OCI-LY1 (cell line): ENCODE results near the gene DIAPH2.

Experiments
- H2AFZ ChIP-seq: fragments of 200-600 bp; sonication (generic), shearing (Covaris generic); 2 replicates; pipeline ENCODE4 v1.6.0; 2014; ENCODE audit warnings: antibody characterized with exemption, mild to moderate bottlenecking, low read length
- H3F3A ChIP-seq: fragments of 200-600 bp; sonication (generic), shearing (Covaris generic); 2 replicates; pipeline ENCODE4 v1.6.0; 2014; ENCODE audit warnings: mild to moderate bottlenecking, antibody characterized with exemption, low read length, moderate library complexity; ENCODE audit not compliant: insufficient read depth
- H3K27ac ChIP-seq: fragments of 200-600 bp; sonication (generic); 2 replicates; pipeline ENCODE4 v1.5.1; 2014; ENCODE audit warnings: low read length, mixed run types, mild to moderate bottlenecking, low read depth; ENCODE audit not compliant: poor library complexity, severe bottlenecking
- H3K27me3 ChIP-seq: fragments of 200-600 bp; sonication (generic); 2 replicates; pipeline ENCODE4 v1.6.0; 2014; ENCODE audit warnings: antibody characterized with exemption, mild to moderate bottlenecking, low read length, moderate library complexity; ENCODE audit not compliant: insufficient read depth
- H3K36me3 ChIP-seq: fragments of 200-600 bp; sonication (generic); 2 replicates; pipeline ENCODE4 v1.6.1; 2014; ENCODE audit warnings: mild to moderate bottlenecking, antibody characterized with exemption, low read length, moderate library complexity, mixed read lengths; ENCODE audit not compliant: insufficient read depth
- H3K4me1 ChIP-seq: fragments of 200-600 bp; sonication (generic); 2 replicates; pipeline ENCODE4 v1.5.1; 2014; ENCODE audit warnings: mild to moderate bottlenecking, low read length, moderate library complexity; ENCODE audit not compliant: insufficient read depth, severe bottlenecking
- H3K4me2 ChIP-seq: fragments of 200-600 bp; sonication (generic), shearing (Covaris generic); 2 replicates; pipeline ENCODE4 v1.6.1; 2014; ENCODE audit warnings: low read length
- H3K4me3 ChIP-seq: fragments of 200-600 bp; sonication (generic); 2 replicates; pipeline ENCODE4 v1.5.1; 2014; ENCODE audit warnings: low read length, low read depth, mild to moderate bottlenecking, mixed read lengths; ENCODE audit not compliant: poor library complexity, severe bottlenecking
- H3K79me2 ChIP-seq: fragments of 200-600 bp; shearing (Covaris generic); 2 replicates; pipeline ENCODE4 v1.6.1; 2016; ENCODE audit warnings: mixed run types, low read length, mixed read lengths; ENCODE audit not compliant: insufficient read depth
- H3K9ac ChIP-seq: fragments of 200-600 bp; sonication (generic), shearing (Covaris generic); 2 replicates; pipeline ENCODE4 v1.6.1; 2014; ENCODE audit warnings: mild to moderate bottlenecking, low read length, mixed read lengths
- H3K9me2 ChIP-seq: fragments of 200-600 bp; sonication (generic), shearing (Covaris generic); 2 replicates; pipeline ENCODE4 v1.6.1; 2014; ENCODE audit warnings: low read depth, mild to moderate bottlenecking, low read length, mixed read lengths
- H3K9me3 ChIP-seq: fragments of 200-600 bp; shearing (Covaris generic); 2 replicates; pipeline ENCODE4 v1.6.1; 2014; ENCODE audit warnings: low read length, mixed read lengths
- H4K20me1 ChIP-seq: fragments of 200-600 bp; sonication (generic), shearing (Covaris generic); 2 replicates; pipeline ENCODE4 v1.6.0; 2016; ENCODE audit warnings: mild to moderate bottlenecking, low read length; ENCODE audit not compliant: insufficient read depth
- EZH2 ChIP-seq: fragments of 200-600 bp; sonication (generic), shearing (Covaris generic); IDR thresholded peaks from 2 replicates; pipeline ENCODE4 v1.8.0; 2017; ENCODE audit warnings: borderline replicate concordance, mixed run types, mild to moderate bottlenecking, antibody characterized with exemption, low read length, moderate library complexity, mixed read lengths
- TF ChIP-seq, protein P1 (sequence below): fragments of 200-600 bp; sonication (generic), shearing (Covaris generic); IDR thresholded peaks from 2 replicates; pipeline ENCODE4 v1.5.1; 2017; ENCODE audit warnings: mild to moderate bottlenecking, antibody characterized with exemption, low read length, moderate library complexity, mixed read lengths

DIAPH2 gene

DNA sequence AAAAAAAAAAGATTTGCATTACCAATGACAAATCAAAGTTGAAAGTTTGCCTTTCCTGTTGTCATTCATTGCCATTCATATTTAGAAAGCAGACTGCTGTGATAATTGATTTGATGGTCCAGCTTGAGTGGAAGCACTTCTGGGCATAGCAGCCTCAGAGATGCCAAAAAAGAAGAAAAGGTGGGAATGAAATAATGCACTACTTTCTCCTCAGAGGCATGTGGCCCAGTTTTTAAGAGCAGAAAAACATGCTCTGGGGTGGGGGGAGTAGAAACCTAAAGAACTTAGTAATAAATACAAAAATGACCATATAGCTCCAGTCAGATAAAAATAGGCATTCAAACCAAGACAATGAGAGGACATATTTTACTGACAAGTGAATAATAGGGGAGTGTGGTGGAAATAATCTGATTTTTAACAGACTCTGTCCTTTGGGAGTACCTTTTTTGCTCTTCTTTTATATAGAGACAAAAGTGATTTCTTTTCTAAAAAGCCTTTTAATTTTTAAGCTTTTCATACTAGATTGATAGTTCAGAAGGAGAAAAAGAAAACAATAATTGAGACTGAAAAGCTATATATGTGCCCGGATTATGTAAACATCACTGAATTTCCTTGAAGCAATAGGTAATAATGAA is 798.1 kb downstream of the DIAPH2 start:
- TF ChIP-seq, protein P1, sequence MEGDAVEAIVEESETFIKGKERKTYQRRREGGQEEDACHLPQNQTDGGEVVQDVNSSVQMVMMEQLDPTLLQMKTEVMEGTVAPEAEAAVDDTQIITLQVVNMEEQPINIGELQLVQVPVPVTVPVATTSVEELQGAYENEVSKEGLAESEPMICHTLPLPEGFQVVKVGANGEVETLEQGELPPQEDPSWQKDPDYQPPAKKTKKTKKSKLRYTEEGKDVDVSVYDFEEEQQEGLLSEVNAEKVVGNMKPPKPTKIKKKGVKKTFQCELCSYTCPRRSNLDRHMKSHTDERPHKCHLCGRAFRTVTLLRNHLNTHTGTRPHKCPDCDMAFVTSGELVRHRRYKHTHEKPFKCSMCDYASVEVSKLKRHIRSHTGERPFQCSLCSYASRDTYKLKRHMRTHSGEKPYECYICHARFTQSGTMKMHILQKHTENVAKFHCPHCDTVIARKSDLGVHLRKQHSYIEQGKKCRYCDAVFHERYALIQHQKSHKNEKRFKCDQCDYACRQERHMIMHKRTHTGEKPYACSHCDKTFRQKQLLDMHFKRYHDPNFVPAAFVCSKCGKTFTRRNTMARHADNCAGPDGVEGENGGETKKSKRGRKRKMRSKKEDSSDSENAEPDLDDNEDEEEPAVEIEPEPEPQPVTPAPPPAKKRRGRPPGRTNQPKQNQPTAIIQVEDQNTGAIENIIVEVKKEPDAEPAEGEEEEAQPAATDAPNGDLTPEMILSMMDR = no peak
- TF ChIP-seq EZH2 = no peak
- no peak overlapping the region for H2AFZ ChIP-seq
- H4K20me1 ChIP-seq = no peaks in the 10 kb centered on the region
- H3K27me3 ChIP-seq = no peaks in the 10 kb centered on the region
- H3F3A ChIP-seq = no peaks in the 10 kb centered on the region
- H3K9me3 ChIP-seq = no peaks in the 10 kb centered on the region
- H3K4me3 ChIP-seq = no peak overlapping the region
- H3K9me2 ChIP-seq = no peaks in the 10 kb centered on the region
- H3K9ac ChIP-seq = no peak overlapping the region
- no peaks in the 10 kb centered on the region for H3K79me2 ChIP-seq
- H3K4me1 ChIP-seq = no peaks in the 10 kb centered on the region
- H3K36me3 ChIP-seq = no peaks in the 10 kb centered on the region
- no peak overlapping the region for H3K27ac ChIP-seq
- H3K4me2 ChIP-seq = no peak overlapping the region

DNA sequence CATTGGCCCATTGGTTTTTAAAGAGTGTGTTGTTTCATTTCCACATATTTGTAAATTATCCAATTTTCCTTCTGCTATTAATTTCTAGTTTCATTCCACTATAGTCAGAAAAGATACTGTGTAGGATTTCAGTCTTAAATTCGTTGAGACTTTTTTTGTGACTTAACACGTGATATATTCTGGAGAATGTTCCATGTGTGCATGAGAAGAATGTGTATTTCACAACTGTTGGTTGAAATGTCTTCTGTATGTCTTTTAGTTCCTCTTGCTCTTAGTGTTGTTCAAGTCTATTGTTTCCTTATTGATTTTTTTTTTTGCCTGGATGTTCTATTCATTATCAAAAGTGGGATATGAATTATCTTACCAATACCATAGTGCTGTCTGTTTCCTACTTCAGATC is 806.0 kb downstream of the DIAPH2 start:
- TF ChIP-seq, protein P1 = no peak
- TF ChIP-seq EZH2 = no peak
- no peaks in the 10 kb centered on the region for H3F3A ChIP-seq
- no peaks in the 10 kb centered on the region for H3K9me3 ChIP-seq
- no peaks in the 10 kb centered on the region for H4K20me1 ChIP-seq
- H2AFZ ChIP-seq = no peak overlapping the region
- H3K36me3 ChIP-seq = no peaks in the 10 kb centered on the region
- H3K27me3 ChIP-seq = no peaks in the 10 kb centered on the region
- no peak overlapping the region for H3K4me2 ChIP-seq
- no peaks in the 10 kb centered on the region for H3K79me2 ChIP-seq
- no peak overlapping the region for H3K9ac ChIP-seq
- H3K4me1 ChIP-seq = no peaks in the 10 kb centered on the region
- H3K27ac ChIP-seq = no peak overlapping the region
- no peak overlapping the region for H3K4me3 ChIP-seq
- H3K9me2 ChIP-seq = no peaks in the 10 kb centered on the region

DNA sequence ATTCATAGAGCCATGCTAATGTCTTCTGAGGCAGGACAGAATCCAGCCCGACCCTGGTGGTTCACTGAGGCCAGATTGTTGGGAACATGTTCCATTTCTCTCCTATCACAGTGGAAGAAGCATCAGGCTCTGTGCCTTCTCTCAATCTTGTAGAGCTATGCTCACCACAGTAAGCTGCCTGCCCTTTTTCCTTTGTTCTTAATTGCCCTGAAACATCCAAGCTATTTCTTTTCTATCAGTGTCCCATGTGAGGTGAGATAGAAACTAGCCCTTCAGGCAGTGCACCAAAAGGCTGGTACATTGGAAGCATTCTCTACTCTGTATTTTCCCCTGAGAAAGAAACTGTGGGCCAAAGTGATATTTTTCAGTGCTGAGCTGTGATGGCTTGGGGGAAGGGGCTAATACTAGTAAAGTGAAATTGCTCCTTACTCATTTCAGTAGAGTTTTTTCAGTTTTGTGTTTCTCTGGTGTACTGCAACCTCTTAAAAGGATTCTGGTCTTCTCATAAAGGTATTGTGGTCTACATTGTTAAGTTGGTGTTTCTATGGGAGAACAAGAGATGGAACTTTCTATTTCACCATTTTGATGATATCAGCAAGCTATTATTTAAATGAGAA is 810.2 kb downstream of the DIAPH2 start:
- Histone ChIP-seq H3K9ac (no peak overlapping the region), H4K20me1 (no peaks in the 10 kb centered on the region), H3F3A (no peaks in the 10 kb centered on the region), H3K79me2 (no peaks in the 10 kb centered on the region), H3K4me3 (no peak overlapping the region), H3K27me3 (no peaks in the 10 kb centered on the region), H3K27ac (no peak overlapping the region), H3K9me3 (no peaks in the 10 kb centered on the region), H3K4me2 (no peak overlapping the region), H3K36me3 (no peaks in the 10 kb centered on the region), H2AFZ (no peak overlapping the region), H3K4me1 (no peaks in the 10 kb centered on the region), H3K9me2 (no peaks in the 10 kb centered on the region)
- TF ChIP-seq EZH2 = no peak
- TF ChIP-seq, protein P1 = no peak
